Effector memory CD4-positive, alpha-beta T cell (primary cell): Measurements from ENCODE around the gene AMZ2.
A peak's percentile ranks its signal among the peaks of the same experiment; 100 is the strongest.
"Not testable (repeated sequence)": the region's sequence is repeated elsewhere in the genome, so short reads cannot be mapped to it uniquely, and the experiment has no call there.

ENCODE experiments used
- DNase-seq, 3 donors: peaks; one replicate each; pipeline ENCODE4 v3.0.0-alpha.2; 2020
- H3K27ac ChIP-seq: 2 replicates; pipeline ENCODE4 v1.7.0; 2013; ENCODE audit warnings: mild to moderate bottlenecking, low read length, moderate library complexity; ENCODE audit not compliant: insufficient read depth, poor library complexity, severe bottlenecking
- H3K27me3 ChIP-seq: replicated peaks from 2 replicates; pipeline ENCODE4 v1.7.0; 2013; ENCODE audit warnings: mild to moderate bottlenecking, low read length; ENCODE audit not compliant: insufficient read depth, control insufficient read depth, poor library complexity, severe bottlenecking
- H3K36me3 ChIP-seq: 2 replicates; pipeline ENCODE4 v1.7.0; 2013; ENCODE audit warnings: mild to moderate bottlenecking, low read length, moderate library complexity; ENCODE audit not compliant: control insufficient read depth, insufficient read depth
- H3K4me1 ChIP-seq: 2 replicates; pipeline ENCODE4 v1.7.0; 2013; ENCODE audit warnings: low read length, mild to moderate bottlenecking; ENCODE audit not compliant: control insufficient read depth, insufficient read depth, poor library complexity, severe bottlenecking
- H3K4me3 ChIP-seq: 2 replicates; pipeline ENCODE4 v1.7.0; 2013; ENCODE audit warnings: low read length, low read depth, mild to moderate bottlenecking; ENCODE audit not compliant: insufficient read depth, poor library complexity, severe bottlenecking
- H3K9me3 ChIP-seq: 2 replicates; pipeline ENCODE4 v1.7.0; 2013; ENCODE audit warnings: mild to moderate bottlenecking, low read length, moderate library complexity; ENCODE audit not compliant: control insufficient read depth

The AMZ2 gene

GRCh38 chr17:68249354-68249765, 1.5 kb downstream of the AMZ2 start:
- peak in 1 of 3 donors; percentile 28 for DNase-seq
- H3K27ac ChIP-seq, result peak overlapping the region; percentile 97
- H3K27me3 ChIP-seq, result no peaks in the 10 kb centered on the region
- no peak overlapping the region for H3K4me3 ChIP-seq
- peaks cover 3% of the 10 kb centered on the region for H3K36me3 ChIP-seq
- peaks cover 44% of the 10 kb centered on the region for H3K4me1 ChIP-seq
- H3K9me3 ChIP-seq, result no peaks in the 10 kb centered on the region

- not testable (repeated sequence) for H3K27me3 ChIP-seq, H3K36me3 ChIP-seq, H3K9me3 ChIP-seq, H3K4me3 ChIP-seq, DNase-seq
- Histone ChIP-seq H3K27ac (peak overlapping the region; percentile 14), H3K4me1 (peaks cover 72% of the 10 kb centered on the region)
Measured at GRCh38 chr17:68253426-68253825, 5.6 kb downstream of the AMZ2 start.

GRCh38 chr17:68255151-68255550, 7.3 kb downstream of the AMZ2 start:
- no peaks in the 10 kb centered on the region for H3K9me3 ChIP-seq
- peaks cover 2% of the 10 kb centered on the region for H3K36me3 ChIP-seq
- DNase-seq, result no peak
- H3K27ac ChIP-seq, result peak overlapping the region; percentile 91
- no peaks in the 10 kb centered on the region for H3K27me3 ChIP-seq
- no peak overlapping the region for H3K4me3 ChIP-seq
- H3K4me1 ChIP-seq, result peaks cover 69% of the 10 kb centered on the region

DNA sequence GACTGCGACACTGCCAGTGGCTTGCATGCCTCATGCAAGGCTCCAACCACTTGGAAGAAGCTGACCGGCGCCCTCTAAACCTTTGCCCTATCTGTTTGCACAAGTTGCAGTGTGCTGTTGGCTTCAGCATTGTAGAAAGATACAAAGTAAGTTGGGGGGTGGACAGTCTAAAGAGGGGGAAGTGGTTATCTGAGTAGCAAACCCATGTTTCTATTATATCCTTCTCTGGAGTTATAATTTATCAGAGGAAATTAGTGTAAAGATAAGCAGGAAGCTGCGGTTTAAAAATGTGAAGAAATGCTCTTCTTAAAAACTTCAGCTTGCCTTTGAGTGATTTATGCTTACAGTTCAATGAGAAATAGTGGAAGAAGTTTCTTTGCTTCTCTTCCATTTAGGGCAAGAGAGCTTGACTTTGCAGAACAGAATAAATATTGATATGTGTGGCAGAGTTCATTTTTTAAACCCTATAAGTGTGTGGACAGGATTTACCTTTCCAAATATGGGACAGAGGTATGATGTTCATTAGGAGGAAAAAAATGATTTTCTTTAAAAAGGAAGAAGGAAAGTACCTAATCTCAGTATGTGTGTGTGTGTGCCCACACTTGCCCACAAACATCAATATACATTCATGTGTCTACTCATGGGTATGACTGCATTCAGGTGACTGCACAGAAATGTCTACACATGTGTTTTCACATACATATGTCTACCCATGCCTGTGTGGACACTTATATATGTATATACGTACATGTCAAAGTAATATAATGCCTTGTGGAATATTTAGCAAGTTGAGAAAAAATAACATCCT, 8.1 kb downstream of the AMZ2 start:
- peaks cover 68% of the 10 kb centered on the region for H3K4me1 ChIP-seq
- H3K4me3 ChIP-seq, result no peak overlapping the region
- H3K27ac ChIP-seq, result peak overlapping the region; percentile 91
- no peaks in the 10 kb centered on the region for H3K9me3 ChIP-seq
- H3K36me3 ChIP-seq, result no peaks in the 10 kb centered on the region
- H3K27me3 ChIP-seq, result no peaks in the 10 kb centered on the region
- peak in 1 of 3 donors; percentile 12 for DNase-seq

- H3K9me3 ChIP-seq, DNase-seq, H3K36me3 ChIP-seq, H3K27me3 ChIP-seq, H3K4me3 ChIP-seq: not testable (repeated sequence)
- H3K4me1 ChIP-seq, result peaks cover 68% of the 10 kb centered on the region
- peak overlapping the region; percentile 91 for H3K27ac ChIP-seq
Measured at GRCh38 chr17:68256701-68257100, 8.9 kb downstream of the AMZ2 start.

GRCh38 chr17:68257934-68258333, 10.1 kb downstream of the AMZ2 start:
- Histone ChIP-seq H3K4me1 (peaks cover 63% of the 10 kb centered on the region), H3K36me3 (no peaks in the 10 kb centered on the region), H3K9me3 (no peaks in the 10 kb centered on the region), H3K27ac (peak overlapping the region; percentile 91), H3K27me3 (no peaks in the 10 kb centered on the region), H3K4me3 (no peak overlapping the region)
- DNase-seq, result no peak

- not testable (repeated sequence) for H3K9me3 ChIP-seq, H3K4me3 ChIP-seq, H3K36me3 ChIP-seq, H3K27me3 ChIP-seq
- DNase-seq, result peak; percentile 68 to 87 (median 76)
- H3K4me1 ChIP-seq, result peaks cover 52% of the 10 kb centered on the region
- peak overlapping the region; percentile 91 for H3K27ac ChIP-seq
Measured at GRCh38 chr17:68258890-68259647, 11.2 kb downstream of the AMZ2 start.

- not testable (repeated sequence) for H3K36me3 ChIP-seq, H3K4me3 ChIP-seq, DNase-seq, H3K9me3 ChIP-seq, H3K27me3 ChIP-seq
- Histone ChIP-seq H3K4me1 (peaks cover 47% of the 10 kb centered on the region), H3K27ac (peak overlapping the region; percentile 91)
Measured at GRCh38 chr17:68259648-68259951, 11.8 kb downstream of the AMZ2 start.

GRCh38 chr17:68260051-68260762, 12.4 kb downstream of the AMZ2 start:
- Histone ChIP-seq H3K36me3 (no peaks in the 10 kb centered on the region), H3K4me3 (no peak overlapping the region), H3K9me3 (no peaks in the 10 kb centered on the region), H3K27ac (peak overlapping the region; percentile 91), H3K4me1 (peaks cover 41% of the 10 kb centered on the region), H3K27me3 (no peaks in the 10 kb centered on the region)
- DNase-seq, result no peak

DNA sequence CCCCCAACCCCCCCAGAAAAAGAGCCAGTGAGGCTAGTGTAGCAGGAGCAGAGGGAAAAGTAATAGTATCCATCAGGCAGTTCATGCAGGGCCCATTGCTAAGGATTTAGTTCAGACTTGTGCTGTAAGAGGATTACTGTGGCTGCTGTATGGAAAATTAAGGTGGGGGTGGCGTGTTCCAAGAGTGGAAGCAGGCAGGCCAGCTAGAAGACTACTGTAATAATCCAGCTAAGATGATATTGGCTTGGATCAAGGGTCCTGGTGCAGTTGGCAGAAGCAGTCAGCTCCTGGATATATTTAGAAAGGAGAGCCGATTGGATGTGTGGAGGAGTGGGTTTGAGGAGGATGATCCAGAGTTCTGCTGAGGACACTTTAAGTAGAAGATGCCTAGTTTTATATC, 14.6 kb downstream of the AMZ2 start:
- not testable (repeated sequence) for H3K27ac ChIP-seq, H3K36me3 ChIP-seq, DNase-seq, H3K9me3 ChIP-seq, H3K4me3 ChIP-seq, H3K27me3 ChIP-seq
- peaks cover 22% of the 10 kb centered on the region for H3K4me1 ChIP-seq
